NCI-H748 treated with DMSO at 0.1 percent for 48 hours (cell line): ENCODE data around the gene EVA1C.
"Not testable (repeated sequence)": the region's sequence is repeated elsewhere in the genome, so short reads cannot be mapped to it uniquely, and the experiment has no call there.

ENCODE experiments used
- DNase-seq: peaks from one replicate; lab custom pipeline; 2025; lab: John Stamatoyannopoulos, UW

Gene EVA1C, protein sequence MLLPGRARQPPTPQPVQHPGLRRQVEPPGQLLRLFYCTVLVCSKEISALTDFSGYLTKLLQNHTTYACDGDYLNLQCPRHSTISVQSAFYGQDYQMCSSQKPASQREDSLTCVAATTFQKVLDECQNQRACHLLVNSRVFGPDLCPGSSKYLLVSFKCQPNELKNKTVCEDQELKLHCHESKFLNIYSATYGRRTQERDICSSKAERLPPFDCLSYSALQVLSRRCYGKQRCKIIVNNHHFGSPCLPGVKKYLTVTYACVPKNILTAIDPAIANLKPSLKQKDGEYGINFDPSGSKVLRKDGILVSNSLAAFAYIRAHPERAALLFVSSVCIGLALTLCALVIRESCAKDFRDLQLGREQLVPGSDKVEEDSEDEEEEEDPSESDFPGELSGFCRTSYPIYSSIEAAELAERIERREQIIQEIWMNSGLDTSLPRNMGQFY

DNA sequence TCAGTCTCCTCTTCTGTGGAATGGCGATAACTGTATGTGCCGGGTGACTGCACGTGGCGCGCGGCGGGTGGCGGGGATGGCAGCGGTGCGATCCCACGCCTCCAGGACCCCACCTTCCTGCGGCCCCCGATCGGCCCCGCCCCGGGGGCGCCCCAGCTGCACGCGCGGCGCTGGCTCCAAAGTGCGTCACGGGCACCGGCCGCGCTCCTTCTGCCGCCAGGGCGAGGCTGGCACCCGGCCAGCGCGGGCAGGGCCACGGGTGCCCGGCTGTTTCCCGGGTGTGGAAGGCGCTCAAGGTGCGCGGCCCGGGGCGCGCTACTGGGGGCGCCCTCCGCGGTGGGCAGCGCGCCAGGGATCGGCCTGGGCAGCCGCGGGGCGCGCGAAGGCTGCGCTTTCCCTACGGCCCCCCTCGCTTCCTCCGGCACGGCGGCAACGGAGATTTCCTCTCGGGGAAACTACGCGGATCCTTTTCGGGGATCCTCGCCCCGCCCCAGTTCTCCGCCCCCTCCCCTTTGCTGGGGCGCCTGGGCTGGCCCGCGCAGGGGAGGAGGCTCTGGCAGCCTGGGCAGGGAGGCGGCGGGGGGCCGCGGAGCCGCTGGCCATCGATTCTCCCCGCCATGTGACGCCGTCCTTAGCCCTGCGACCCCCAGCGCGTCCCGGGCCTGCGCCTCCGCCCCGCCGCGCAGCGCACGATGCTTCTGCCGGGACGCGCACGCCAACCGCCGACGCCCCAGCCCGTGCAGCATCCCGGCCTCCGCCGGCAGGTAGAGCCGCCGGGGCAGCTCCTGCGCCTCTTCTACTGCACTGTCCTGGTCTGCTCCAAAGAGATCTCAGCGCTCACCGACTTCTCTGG lies at the start of gene EVA1C:
Gene EVA1C, plus strand, starts transcription at position 545 of the 853 bp plus-strand sequence. Its CDS starts 148 bp downstream, at position 693.
- peak; percentile 63 for DNase-seq

GRCh38 chr21:32364387-32364786 lies 48.1 kb upstream of the EVA1C start:
- no peak for DNase-seq

DNA sequence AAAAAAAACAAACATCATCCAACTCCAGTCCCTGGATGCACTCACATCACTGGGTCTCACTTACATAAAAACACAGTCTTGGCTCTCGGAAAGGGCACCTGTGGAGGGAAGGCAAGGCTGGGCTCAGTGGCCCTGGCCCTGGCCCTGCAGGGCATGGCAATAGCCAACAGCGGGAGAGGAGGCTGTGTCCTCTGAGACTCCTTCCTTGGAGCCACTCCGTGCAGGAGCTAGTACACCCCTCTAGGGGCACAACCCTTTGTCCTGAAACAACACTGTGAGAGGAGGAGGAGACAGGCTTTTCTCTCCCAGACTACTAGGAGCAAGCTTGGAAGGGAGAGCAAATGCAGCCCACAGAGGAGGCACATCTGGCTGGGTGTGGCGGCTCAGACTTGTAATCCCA lies 47.7 kb upstream of the EVA1C start:
- no peak for DNase-seq

GRCh38 chr21:32366191-32366590 lies 46.3 kb upstream of the EVA1C start:
- DNase-seq, result no peak

- no peak for DNase-seq
Observed at GRCh38 chr21:32367158-32367557, 45.3 kb upstream of the EVA1C start.

DNA sequence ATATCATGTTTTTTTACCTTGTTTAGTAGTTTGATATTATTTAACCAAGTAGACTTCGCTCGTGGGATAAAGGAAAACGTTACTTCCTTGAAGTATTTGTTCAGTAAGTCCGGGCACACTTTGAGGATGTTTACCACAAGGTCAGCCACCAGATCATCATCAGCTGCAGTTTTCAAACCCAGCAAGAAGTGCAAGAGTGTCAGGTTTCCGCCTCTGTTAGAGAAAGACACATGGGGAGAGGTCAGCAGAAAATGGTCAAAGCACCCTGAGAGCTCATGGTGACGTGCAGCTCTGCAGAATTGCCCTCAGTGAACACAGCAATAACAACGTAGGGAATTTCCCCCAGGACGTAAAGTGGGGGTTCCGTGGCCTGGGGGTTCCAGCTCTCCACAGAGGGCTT lies 44.1 kb upstream of the EVA1C start:
- DNase-seq, result no peak

DNA sequence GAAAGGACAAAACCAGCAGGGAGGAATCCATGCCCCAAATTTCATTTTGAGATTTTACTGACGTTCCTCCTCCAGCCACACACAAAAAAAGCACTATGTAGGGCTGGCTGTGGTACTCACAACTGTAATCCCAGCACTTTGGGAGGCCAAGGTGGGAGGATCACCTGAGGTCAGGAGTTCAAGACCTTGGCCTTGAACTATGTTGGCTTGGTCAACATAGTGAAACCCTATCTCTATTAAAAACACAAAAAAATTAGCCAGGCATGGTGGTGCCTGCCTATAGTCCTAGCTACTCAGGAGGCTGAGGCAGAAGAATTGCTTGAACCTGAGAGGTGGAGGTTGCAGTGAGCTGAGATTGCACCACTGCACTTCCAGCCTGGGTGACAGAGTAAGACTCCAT lies 43.5 kb upstream of the EVA1C start:
- DNase-seq, result not testable (repeated sequence)

- no peak for DNase-seq
Observed at GRCh38 chr21:32370998-32371766, 41.3 kb upstream of the EVA1C start.

DNA sequence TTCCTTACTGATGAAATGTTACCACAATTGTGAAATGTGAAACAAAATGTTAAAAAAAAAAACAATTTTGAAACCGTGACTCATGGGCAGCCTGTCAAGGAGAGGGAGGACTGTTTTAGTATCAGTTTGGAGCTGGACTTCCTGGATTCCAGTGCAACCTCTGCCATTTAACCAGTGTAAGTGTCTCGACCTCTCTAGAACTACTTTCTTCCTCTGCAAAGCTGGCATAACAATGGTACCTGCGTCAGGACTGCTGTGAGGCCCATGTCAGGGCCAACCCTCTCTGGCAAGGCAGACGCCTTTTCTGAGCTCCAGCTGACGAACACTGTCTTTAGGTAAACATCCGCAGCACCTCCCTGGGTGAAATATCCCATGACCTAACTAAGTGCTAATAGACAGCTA lies 40.6 kb upstream of the EVA1C start:
- DNase-seq, result no peak

DNA sequence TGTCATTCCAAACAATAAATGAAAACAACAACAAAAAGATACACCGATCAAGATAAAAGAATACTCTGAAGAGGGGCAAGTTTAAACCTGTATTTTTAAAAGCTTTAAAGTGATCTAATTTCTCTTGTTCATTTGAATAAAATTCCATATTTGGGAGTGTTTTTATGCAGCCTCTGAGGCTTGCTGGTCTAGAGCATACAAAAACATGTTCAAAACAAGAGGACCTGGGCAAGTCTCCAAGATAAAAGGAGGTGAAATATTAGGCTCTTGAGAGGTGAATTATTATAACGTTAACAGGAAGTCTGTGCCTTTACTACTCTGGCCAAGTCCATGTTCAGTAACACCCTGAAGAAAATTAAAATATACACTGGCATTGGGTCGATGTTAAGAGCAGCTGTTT lies 39.8 kb upstream of the EVA1C start:
- no peak for DNase-seq

DNA sequence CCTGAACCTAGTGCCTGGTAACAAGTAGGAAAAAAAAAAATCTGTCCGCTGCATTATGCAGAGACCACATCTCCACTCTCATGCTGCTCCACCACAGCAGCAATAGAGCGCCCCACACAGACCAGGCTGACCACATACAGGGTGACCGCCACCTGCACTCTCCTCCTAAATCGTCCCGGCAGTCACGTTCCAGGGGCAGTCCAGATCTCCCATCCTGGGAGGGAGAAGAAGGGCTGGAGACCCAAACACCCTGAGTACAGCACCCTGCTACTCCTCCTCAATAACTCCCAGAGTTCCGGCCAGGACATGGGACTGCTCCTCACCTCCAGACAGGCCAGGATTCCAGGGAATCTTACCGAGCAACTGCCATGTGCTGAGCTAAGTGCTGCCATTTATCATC lies 35.0 kb upstream of the EVA1C start:
- no peak for DNase-seq

- DNase-seq, result no peak
Observed at GRCh38 chr21:32377991-32378390, 34.5 kb upstream of the EVA1C start.

GRCh38 chr21:32378956-32379355 lies 33.5 kb upstream of the EVA1C start:
- DNase-seq, result no peak

DNA sequence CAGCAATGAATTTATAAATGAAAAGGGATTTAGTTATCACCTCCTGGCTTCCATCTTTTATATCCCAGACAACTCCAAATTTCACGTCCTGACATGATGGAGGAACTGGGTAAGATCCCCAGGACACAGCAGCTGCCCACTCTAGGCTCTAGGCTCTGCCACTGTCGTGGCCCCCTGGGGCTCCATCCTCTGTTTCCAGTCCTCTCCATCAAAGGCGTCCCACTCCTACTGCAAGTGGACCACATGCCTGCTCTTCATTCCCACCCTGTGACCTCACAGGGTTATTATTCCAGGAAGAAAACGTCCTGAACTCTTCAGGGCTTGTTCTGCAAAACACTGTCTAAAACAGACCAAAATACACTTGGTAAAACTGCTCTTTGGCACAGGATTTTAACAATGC lies 31.6 kb upstream of the EVA1C start:
- DNase-seq, result no peak

DNA sequence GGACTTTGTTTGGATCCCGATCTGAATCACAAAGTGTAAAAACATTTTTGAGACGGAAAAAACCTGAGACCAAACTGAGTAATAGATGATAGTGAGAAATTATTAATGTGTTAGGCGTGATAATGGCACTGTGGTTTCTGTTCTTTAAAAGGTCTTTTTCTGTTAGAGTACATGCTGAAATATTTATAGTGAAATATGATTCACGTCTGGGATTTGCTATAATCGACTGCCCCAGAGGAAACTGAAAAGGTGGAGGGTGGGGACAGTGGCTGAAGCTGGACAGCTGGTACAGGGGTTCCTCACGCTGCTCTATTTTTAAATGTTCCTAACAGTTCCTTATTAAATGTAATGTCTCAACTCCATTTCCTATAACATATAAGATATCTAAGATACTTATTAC lies 30.9 kb upstream of the EVA1C start:
- no peak for DNase-seq

DNA sequence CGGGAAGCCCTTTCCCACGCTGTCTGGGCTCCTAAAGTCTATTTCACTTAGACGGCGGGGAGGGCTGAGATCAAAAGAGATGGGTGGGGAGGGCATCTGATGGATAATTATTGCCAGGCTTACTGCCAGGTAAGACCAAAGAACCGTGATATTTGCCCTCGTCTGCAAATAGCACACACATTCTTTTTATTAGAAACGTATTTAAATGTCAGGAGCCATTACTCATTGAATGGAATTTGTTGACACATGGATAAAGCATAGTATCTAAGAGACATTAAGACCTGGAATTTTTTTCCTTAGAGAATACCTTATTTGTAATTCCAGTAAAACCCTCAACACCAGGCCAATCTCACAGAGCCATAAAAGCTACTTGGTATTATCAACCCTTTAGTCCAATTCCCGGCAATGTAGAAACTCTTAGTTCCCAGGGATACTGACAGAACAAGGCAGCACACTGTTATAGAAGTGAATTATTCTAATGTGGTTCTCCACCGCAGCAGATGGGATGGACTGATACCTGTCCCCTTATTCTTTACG lies 30.3 kb upstream of the EVA1C start:
- DNase-seq, result no peak

GRCh38 chr21:32383812-32384211 lies 28.7 kb upstream of the EVA1C start:
- no peak for DNase-seq

DNA sequence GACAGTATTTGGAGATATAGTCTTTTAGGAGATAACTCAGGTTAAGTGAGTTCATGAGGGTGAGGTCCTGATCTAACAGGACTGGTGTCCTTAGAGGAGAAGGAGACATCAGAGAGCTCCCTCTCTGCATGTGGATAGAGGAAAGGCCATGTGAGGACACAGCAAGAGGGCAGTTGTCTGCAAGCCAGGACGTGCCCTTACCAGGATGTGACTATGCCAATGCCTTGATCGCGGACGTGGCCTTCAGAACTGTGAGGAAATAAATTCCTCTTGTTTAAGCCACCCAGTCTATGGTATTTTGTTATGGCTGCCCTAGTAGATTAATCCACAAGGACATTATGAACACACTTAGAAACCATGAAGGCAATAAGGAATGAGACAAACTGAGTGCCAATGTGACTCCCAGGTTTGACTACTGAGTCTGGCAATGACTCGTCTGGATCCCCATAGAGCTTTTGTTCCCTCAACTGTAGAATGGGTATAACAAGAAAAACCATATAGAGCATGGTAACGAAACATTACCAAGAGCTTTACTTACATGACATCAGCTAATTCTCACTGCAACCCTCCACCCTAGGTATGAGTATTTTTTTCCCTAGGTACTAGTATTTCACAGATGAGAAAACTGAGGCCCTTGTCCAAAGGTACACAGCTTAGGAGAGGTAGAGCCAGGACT lies 26.2 kb upstream of the EVA1C start:
- DNase-seq, result no peak

- DNase-seq, result no peak
Observed at GRCh38 chr21:32387151-32387550, 25.4 kb upstream of the EVA1C start.

DNA sequence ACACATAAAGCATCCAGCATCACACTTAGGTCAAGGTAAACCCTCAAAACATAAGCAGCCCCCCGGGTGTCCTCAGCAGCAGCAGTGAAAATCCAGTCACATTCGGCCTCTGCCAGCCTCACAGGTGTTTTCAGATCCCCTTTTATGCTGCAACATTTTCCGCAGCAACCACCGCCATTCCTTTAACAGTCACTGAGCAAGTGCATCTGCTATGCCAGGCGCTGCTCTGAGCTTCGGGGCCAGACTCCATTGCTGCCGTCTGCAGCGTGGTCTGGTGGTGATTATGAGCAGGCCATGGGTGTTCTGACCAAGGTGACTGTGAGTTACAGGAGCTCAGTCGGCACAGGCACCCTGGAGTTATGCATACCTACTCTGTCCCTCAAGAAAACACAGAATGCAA lies 24.2 kb upstream of the EVA1C start:
- DNase-seq, result no peak

DNA sequence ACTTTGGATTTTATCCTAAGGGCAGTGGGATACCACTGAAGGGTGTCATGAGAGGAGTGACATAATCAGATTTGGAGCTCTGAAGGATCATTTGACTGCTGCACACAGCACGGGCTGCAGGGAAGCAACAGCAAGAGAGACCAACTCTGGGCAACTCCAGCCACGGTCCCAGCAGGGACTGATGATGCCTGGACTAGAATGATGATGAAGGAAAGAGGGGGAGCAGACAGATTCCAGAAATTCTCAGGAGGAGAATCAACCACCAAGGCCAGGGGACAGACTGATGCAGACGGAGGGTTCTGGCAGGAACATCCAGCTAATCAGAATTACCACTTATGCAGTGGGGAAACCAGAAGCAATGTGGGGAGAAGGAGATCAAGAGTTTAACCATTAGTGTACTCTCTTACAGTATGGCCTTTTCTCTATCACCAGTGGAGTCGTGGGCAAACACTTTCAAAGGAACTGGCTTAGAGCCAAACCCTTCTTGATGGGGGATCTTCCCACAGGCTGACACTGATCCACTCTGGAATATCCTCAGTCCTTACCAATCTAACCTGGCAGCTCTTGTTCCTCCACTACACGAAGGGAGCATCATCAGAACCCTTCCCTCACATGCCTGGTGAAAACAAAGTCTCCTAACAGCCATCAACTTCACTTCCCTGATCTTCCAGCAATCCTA lies 23.0 kb upstream of the EVA1C start:
- DNase-seq, result no peak
